GM12864 (cell line): Measurements from ENCODE around the gene DOCK8.

Source experiments
- DNase-seq: peaks from one replicate; pipeline ENCODE4 v3.0.0-alpha.2; 2011; ENCODE audit warnings: low read depth
- H3K4me3 ChIP-seq: 2 replicates; pipeline ENCODE4 v1.5.1; 2011; ENCODE audit warnings: mild to moderate bottlenecking, low read depth, low read length, control low read depth
- CTCF ChIP-seq: IDR thresholded peaks from 2 replicates; pipeline ENCODE4 v1.5.1; 2011; ENCODE audit warnings: low read depth, mild to moderate bottlenecking, moderate library complexity, low read length, control low read depth, inconsistent platforms; ENCODE audit errors: missing control alignments

DOCK8 gene

DNA sequence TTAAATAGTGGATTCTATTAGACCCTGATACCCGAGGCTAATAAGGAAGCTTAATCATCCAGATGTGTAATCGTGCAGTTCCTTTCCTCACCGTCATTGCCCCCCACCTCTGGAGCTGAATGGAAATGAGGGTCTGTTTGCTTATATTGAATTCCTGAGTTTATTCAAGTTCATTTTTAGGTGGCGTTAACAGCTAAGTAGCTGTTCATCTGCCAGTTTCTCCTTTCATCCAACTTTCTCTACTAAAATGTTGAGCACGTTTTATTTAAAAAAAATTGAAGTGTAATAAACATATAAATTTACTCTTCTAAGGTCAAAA, 291.0 kb downstream of the DOCK8 start:
- TF ChIP-seq CTCF, result no peak

DNA sequence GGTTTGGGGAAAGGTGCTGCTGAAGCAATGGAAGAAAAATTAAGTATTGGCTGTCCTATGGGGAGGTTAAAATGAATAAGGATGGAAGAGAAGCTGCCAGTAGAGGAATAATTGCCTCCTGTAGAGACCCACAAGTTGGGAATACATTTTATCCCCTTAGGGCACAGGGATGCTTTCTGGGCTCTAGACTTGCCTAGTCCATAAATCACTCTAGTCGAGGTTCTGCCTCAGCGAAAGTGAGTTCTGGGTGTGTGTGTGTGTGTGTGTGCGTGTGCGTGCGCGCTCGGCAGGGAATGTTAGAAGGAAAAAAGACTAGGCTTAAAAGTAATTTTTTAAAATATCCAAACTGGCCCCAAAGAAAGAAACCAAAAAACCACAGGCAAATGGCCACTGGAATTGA, 291.6 kb downstream of the DOCK8 start:
- no peak overlapping the region for H3K4me3 ChIP-seq
- TF ChIP-seq CTCF, result no peak
- DNase-seq, result no peak

More for the DNA sequence above, 291.0 kb downstream of the DOCK8 start:
- H3K4me3 ChIP-seq, result no peak overlapping the region
- no peak for DNase-seq

- DNase-seq, result no peak
- TF ChIP-seq CTCF, result no peak
- H3K4me3 ChIP-seq, result no peak overlapping the region
Measured at GRCh38 chr9:511861-512260, 297.2 kb downstream of the DOCK8 start.

- H3K4me3 ChIP-seq, result no peak overlapping the region
- TF ChIP-seq CTCF, result no peak
- no peak for DNase-seq
Measured at GRCh38 chr9:512555-513272, 298.0 kb downstream of the DOCK8 start.
